ENCODE data around the gene NCOA7.

DNA sequence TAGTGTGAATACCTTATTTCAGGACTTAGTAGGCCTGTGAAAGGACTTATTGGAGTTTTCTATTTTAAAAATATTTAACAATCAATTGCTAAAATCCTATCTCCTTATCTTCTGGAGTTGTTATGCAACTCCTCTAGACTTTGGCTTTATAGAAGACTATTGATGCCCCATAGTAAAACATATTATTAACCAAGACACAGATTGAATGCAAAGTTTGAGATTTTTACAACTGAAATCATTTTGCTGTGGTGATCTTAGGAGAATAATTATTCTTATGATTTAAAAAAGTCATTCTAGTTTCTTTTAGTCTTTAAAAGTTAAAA is 36.9 kb upstream of the NCOA7 start:
- TF ChIP-seq TCF4 (CRISPR knock-in tag; IDR thresholded peaks at IDR 0.05; ENCODE audit: borderline replicate concordance) (no peak), TOX (CRISPR knock-in tag; IDR thresholded peaks at IDR 0.05; ENCODE audit: borderline replicate concordance) (no peak), CREB5 (CRISPR knock-in tag; IDR thresholded peaks at IDR 0.05; ENCODE audit: low read depth) (no peak), RARB (CRISPR knock-in tag; IDR thresholded peaks at IDR 0.05) (no peak), OSR1 (CRISPR knock-in tag; IDR thresholded peaks at IDR 0.05) (no peak), ZFP3 (CRISPR knock-in tag; IDR thresholded peaks at IDR 0.05) (no peak), CSRNP3 (CRISPR knock-in tag; IDR thresholded peaks at IDR 0.05) (no peak), PATZ1 (CRISPR knock-in tag; IDR thresholded peaks at IDR 0.05; ENCODE audit: borderline replicate concordance) (no peak)
